Measurements from ENCODE around the gene AGXT. TPM values are rescaled to one million over a fixed set of nuclear protein-coding genes. Genes with fewer than 3 reads are reported as not detected.

AGXT gene
- total RNA-seq, 1 donor, result not detected

DNA sequence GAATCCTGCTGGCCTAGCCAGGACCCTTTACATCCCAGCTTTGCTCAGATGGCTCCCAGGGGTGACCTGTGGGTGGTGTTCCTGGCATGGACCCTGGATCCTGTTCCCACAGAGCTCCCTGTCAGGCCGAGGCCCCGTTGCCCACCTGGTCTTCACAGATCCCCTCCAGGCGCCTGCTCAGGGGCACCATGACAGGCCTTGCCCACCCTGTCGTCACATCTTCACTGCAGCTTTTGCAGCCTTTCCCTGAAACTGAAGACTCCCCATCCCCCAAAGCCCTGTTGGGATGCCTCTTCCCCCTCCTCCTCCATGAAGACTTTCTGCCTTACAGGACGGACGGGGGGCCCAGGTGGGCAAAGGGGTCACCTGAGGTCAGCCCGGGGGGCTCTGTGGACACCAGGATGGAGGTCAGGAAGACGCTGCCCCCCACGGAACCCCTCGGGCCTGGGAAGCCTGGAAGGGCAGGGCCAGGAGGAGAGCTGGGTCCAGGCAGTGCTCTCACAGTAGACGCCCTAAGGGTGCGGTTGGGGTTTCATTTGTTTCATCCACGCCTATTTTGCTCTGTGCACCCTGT lies 35.6 kb upstream of the AGXT start:
- Histone ChIP-seq H3K27me3 (ENCODE audit: insufficient read depth, low read length) (peaks cover 47% of the 10 kb centered on the region), H2AFZ (ENCODE audit: low read length) (no peak overlapping the region), H3K9me3 (ENCODE audit: low read depth, low read length) (no peaks in the 10 kb centered on the region), H3K4me1 (ENCODE audit: insufficient read depth, low read length) (peaks cover 14% of the 10 kb centered on the region), H3K79me2 (ENCODE audit: insufficient read depth, low read length) (no peaks in the 10 kb centered on the region), H3K4me3 (ENCODE audit: insufficient read depth, low read length) (no peak overlapping the region), H3K36me3 (ENCODE audit: insufficient read depth, low read length) (no peaks in the 10 kb centered on the region), H3K4me2 (ENCODE audit: insufficient read depth, low read length) (no peak overlapping the region), H3K27ac (ENCODE audit: low read depth, low read length) (no peak overlapping the region), H4K20me1 (ENCODE audit: insufficient read depth, low read length) (peaks cover 4% of the 10 kb centered on the region)
- DNase-seq (ENCODE audit: insufficient read length, low spot score, missing footprints), result peak; percentile 58
- TF ChIP-seq, protein P1, sequence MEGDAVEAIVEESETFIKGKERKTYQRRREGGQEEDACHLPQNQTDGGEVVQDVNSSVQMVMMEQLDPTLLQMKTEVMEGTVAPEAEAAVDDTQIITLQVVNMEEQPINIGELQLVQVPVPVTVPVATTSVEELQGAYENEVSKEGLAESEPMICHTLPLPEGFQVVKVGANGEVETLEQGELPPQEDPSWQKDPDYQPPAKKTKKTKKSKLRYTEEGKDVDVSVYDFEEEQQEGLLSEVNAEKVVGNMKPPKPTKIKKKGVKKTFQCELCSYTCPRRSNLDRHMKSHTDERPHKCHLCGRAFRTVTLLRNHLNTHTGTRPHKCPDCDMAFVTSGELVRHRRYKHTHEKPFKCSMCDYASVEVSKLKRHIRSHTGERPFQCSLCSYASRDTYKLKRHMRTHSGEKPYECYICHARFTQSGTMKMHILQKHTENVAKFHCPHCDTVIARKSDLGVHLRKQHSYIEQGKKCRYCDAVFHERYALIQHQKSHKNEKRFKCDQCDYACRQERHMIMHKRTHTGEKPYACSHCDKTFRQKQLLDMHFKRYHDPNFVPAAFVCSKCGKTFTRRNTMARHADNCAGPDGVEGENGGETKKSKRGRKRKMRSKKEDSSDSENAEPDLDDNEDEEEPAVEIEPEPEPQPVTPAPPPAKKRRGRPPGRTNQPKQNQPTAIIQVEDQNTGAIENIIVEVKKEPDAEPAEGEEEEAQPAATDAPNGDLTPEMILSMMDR (IDR thresholded peaks at IDR 0.05; ENCODE audit: extremely low read depth, low read depth, low read length), result no peak

DNA sequence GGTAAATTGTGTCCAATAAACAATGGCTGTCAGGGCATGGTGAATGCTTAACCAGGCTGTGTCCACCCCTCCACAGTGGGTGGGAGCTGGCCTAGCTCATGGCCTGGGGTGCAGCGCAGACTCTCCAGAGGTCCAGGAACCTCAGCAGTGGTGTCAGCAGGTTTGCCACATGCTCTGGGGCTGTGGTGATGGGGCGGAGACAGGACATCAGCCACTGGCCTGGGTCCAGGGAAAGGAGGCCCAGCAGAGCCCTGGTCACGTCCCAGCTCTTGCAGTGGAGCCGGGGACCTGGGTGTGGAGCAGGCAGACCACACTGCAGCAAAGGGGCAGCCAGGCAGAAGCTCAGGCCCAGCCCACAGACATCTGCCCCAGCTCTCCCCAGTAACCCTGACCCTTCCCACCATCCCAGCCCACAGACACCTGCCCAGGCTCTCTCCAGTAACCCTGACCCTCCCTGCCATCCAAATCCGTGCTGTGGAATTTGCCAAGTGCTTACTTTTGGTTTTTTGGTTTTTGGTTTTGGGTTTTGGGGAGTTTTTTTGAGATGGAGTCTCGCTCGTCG lies 34.8 kb upstream of the AGXT start:
- TF ChIP-seq, protein P1 (IDR thresholded peaks at IDR 0.05; ENCODE audit: extremely low read depth, low read depth, low read length), result no peak
- Histone ChIP-seq H3K4me2 (ENCODE audit: insufficient read depth, low read length) (no peak overlapping the region), H3K4me3 (ENCODE audit: insufficient read depth, low read length) (no peak overlapping the region), H3K79me2 (ENCODE audit: insufficient read depth, low read length) (no peaks in the 10 kb centered on the region), H3K27ac (ENCODE audit: low read depth, low read length) (no peak overlapping the region), H3K9me3 (ENCODE audit: low read depth, low read length) (no peaks in the 10 kb centered on the region), H3K27me3 (ENCODE audit: insufficient read depth, low read length) (peaks cover 43% of the 10 kb centered on the region), H3K36me3 (ENCODE audit: insufficient read depth, low read length) (no peaks in the 10 kb centered on the region), H2AFZ (ENCODE audit: low read length) (no peak overlapping the region), H4K20me1 (ENCODE audit: insufficient read depth, low read length) (peaks cover 4% of the 10 kb centered on the region), H3K4me1 (ENCODE audit: insufficient read depth, low read length) (peaks cover 14% of the 10 kb centered on the region)
- peak; percentile 76 for DNase-seq (ENCODE audit: insufficient read length, low spot score, missing footprints)

DNA sequence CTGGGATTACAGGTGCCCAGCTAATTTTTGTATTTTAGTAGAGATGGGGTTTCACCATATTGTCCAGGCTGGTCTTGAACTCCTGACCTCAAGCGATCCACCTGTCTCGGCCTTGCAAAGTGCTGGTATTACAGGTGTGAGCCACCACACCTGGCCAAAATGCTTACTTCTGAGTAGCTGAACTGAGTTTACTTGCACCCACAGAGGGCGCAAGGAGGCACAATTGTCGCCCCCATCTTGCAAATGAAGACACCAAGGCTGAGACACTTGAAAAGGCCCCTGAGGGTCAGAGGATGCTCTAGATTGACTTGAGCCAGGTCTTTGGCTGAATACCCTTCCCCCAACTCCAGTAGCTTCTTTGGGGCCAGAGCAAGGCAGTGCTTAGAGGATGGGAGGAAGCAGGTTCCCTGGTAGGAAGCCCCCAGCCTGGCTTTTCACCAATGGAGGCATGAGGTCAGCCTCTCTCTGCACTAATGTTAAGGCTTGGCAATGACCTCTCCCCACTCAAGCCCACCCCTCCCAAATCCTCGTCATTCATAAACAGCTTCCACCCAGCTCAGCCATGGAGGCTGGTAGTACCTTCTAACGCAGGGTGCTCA lies 34.1 kb upstream of the AGXT start:
- peaks cover 4% of the 10 kb centered on the region for H4K20me1 ChIP-seq (ENCODE audit: insufficient read depth, low read length)
- peaks cover 14% of the 10 kb centered on the region for H3K4me1 ChIP-seq (ENCODE audit: insufficient read depth, low read length)
- H3K79me2 ChIP-seq (ENCODE audit: insufficient read depth, low read length), result no peaks in the 10 kb centered on the region
- peak; percentile 73 for DNase-seq (ENCODE audit: insufficient read length, low spot score, missing footprints)
- H2AFZ ChIP-seq (ENCODE audit: low read length), result no peak overlapping the region
- H3K4me3 ChIP-seq (ENCODE audit: insufficient read depth, low read length), result no peak overlapping the region
- H3K27me3 ChIP-seq (ENCODE audit: insufficient read depth, low read length), result peaks cover 40% of the 10 kb centered on the region
- TF ChIP-seq, protein P1 (IDR thresholded peaks at IDR 0.05; ENCODE audit: extremely low read depth, low read depth, low read length), result no peak
- no peak overlapping the region for H3K27ac ChIP-seq (ENCODE audit: low read depth, low read length)
- H3K36me3 ChIP-seq (ENCODE audit: insufficient read depth, low read length), result no peaks in the 10 kb centered on the region
- no peak overlapping the region for H3K4me2 ChIP-seq (ENCODE audit: insufficient read depth, low read length)
- H3K9me3 ChIP-seq (ENCODE audit: low read depth, low read length), result no peaks in the 10 kb centered on the region

DNA sequence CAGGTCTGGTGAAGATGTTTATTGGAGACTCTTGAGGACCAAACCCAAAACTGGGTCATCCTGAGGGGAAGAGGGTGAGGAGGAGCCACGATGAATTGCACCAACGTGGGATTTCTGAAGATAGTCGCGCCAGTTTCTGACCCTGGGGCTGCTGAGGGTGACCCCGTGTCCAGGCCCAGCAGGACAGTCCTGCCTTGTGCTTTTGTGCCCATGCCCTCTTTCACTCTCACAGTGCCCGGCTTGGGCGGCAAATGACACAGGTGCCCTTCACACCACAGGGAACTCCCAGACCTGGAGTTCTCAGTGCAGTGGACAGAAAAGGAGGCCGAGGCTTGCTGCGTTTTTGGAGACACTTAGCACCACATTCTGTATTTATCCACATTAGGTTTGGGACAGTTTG lies 33.1 kb upstream of the AGXT start:
- H2AFZ ChIP-seq (ENCODE audit: low read length), result no peak overlapping the region
- no peaks in the 10 kb centered on the region for H3K79me2 ChIP-seq (ENCODE audit: insufficient read depth, low read length)
- H3K27ac ChIP-seq (ENCODE audit: low read depth, low read length), result no peak overlapping the region
- H3K27me3 ChIP-seq (ENCODE audit: insufficient read depth, low read length), result peaks cover 32% of the 10 kb centered on the region
- H3K4me2 ChIP-seq (ENCODE audit: insufficient read depth, low read length), result no peak overlapping the region
- peak; percentile 21 for DNase-seq (ENCODE audit: insufficient read length, low spot score, missing footprints)
- H3K9me3 ChIP-seq (ENCODE audit: low read depth, low read length), result no peaks in the 10 kb centered on the region
- H3K36me3 ChIP-seq (ENCODE audit: insufficient read depth, low read length), result no peaks in the 10 kb centered on the region
- peaks cover 4% of the 10 kb centered on the region for H4K20me1 ChIP-seq (ENCODE audit: insufficient read depth, low read length)
- H3K4me1 ChIP-seq (ENCODE audit: insufficient read depth, low read length), result peaks cover 14% of the 10 kb centered on the region
- TF ChIP-seq, protein P1 (IDR thresholded peaks at IDR 0.05; ENCODE audit: extremely low read depth, low read depth, low read length), result no peak
- H3K4me3 ChIP-seq (ENCODE audit: insufficient read depth, low read length), result no peak overlapping the region

Data from osteoblast (primary cell).